HepG2 (cell line): ENCODE measurements around the gene CSMD2. TPM values are rescaled to one million over a fixed set of nuclear protein-coding genes. Genes with fewer than 3 reads are reported as not detected.

Experiments
- ATAC-seq: fragments of 200-7000 bp; cut with Tn5 transposase; 3 replicates; pipeline ENCODE4 v1.9.1; 2020; ENCODE audit warnings: mild to moderate bottlenecking, moderate library complexity
- BruUV-seq: library from RNA; stranded (reverse); fragments of 400-500 nt; replicated peaks from 2 replicates; lab custom pipeline; 2021; lab: Mats Ljungman, UMichigan
- CTCF ChIA-PET: fragments of 300-600 bp; formaldehyde crosslinking; extraction: SDS; loops from one replicate; lab custom pipeline; 2021; ENCODE audit warnings: low total read pairs, inconsistent platforms, low intra/inter-chr PET ratio; lab: Yijun Ruan, JAX
- POLR2A ChIA-PET: fragments of 350-600 bp; sonication (Branson Sonifier 250); formaldehyde crosslinking; loops from one replicate; lab custom pipeline; 2020; ENCODE audit warnings: antibody characterized with exemption, inconsistent platforms; lab: Yijun Ruan, JAX
- DNase-seq: peaks from one replicate; pipeline ENCODE4 v3.0.0-alpha.2; 2015; ENCODE audit warnings: low spot score
- FAIRE-seq: peaks from 3 replicates; lab custom pipeline; 2011; peaks lifted over from hg19 to GRCh38; lab: Jason Lieb, UNC
- H2AFZ ChIP-seq: one replicate; pipeline ENCODE4 v1.6.1; 2011; ENCODE audit warnings: low read length, inconsistent platforms
- H3K27ac ChIP-seq: fragments of 300-600 bp; 3 replicates; pipeline ENCODE4 v1.8.0; 2011; ENCODE audit warnings: mixed run types, mild to moderate bottlenecking, mixed read lengths, low read length, inconsistent platforms; ENCODE audit not compliant: insufficient read depth; ENCODE audit errors: extremely low read length
- H3K27me3 ChIP-seq, 2 experiments: fragments of 200-600 bp in 1 of 2; 2 replicates in 1 of 2; 3 replicates in 1 of 2; pipeline versions ENCODE4 v1.6.0 to v1.8.0; 2011; ENCODE audit warnings: low read length in 2 of 2, mild to moderate bottlenecking in 2 of 2, moderate library complexity in 2 of 2, inconsistent platforms in 1 of 2; ENCODE audit not compliant: insufficient read depth in 2 of 2, control insufficient read depth in 1 of 2
- H3K36me3 ChIP-seq, 2 experiments: fragments of 200-600 bp in 1 of 2; replicated peaks in 1 of 2; 2 replicates in 1 of 2; 3 replicates in 1 of 2; pipeline versions ENCODE4 v1.5.1 to v1.8.0; 2011; ENCODE audit warnings: low read length in 2 of 2, inconsistent platforms in 1 of 2; ENCODE audit not compliant: insufficient read depth in 2 of 2, control insufficient read depth in 1 of 2
- H3K4me1 ChIP-seq: 2 replicates; pipeline ENCODE4 v1.5.1; 2012; ENCODE audit warnings: low read length, inconsistent platforms; ENCODE audit not compliant: insufficient read depth
- H3K4me2 ChIP-seq: 2 replicates; pipeline ENCODE4 v1.6.0; 2011; ENCODE audit warnings: low read depth, low read length, inconsistent platforms
- H3K4me3 ChIP-seq, 3 experiments: fragments of 200-600 bp in 1 of 3; sonication (generic), shearing (Covaris generic) in 1 of 3; replicated peaks in 1 of 3; 2 replicates each; pipeline ENCODE4 v1.5.1; 2011 to 2016; ENCODE audit warnings: low read length in 3 of 3, inconsistent platforms in 2 of 3, low read depth in 2 of 3, mild to moderate bottlenecking in 2 of 3, control low read depth in 1 of 3, mixed read lengths in 1 of 3; ENCODE audit not compliant: insufficient read depth in 1 of 3
- H3K79me2 ChIP-seq: one replicate; pipeline ENCODE4 v1.6.1; 2011; ENCODE audit warnings: low read length, inconsistent platforms; ENCODE audit not compliant: insufficient read depth
- H3K9ac ChIP-seq: 2 replicates; pipeline ENCODE4 v1.6.0; 2011; ENCODE audit warnings: mild to moderate bottlenecking, low read depth, low read length, inconsistent platforms; ENCODE audit not compliant: insufficient read depth
- H3K9me3 ChIP-seq: 2 replicates; pipeline ENCODE4 v1.5.1; 2012; ENCODE audit warnings: mild to moderate bottlenecking, low read length
- H4K20me1 ChIP-seq: 2 replicates; pipeline ENCODE4 v1.6.0; 2011; ENCODE audit warnings: inconsistent platforms, mild to moderate bottlenecking, low read length, moderate library complexity; ENCODE audit not compliant: insufficient read depth
- CREB1 ChIP-seq, 2 experiments: fragments of 450-650 bp in 1 of 2; IDR thresholded peaks; 2 replicates each; pipeline ENCODE4 v1.6.1; 2016 to 2017; ENCODE audit warnings: control low read depth in 1 of 2, mild to moderate bottlenecking in 1 of 2, missing compliant biosample characterization in 1 of 2, missing genetic modification characterization in 1 of 2
- DNMT3B ChIP-seq: conservative IDR thresholded peaks from 2 replicates; pipeline ENCODE4 v1.6.1; 2016; ENCODE audit warnings: missing biosample characterization, control low read depth
- NFYB ChIP-seq: sonication (generic); formaldehyde crosslinking; IDR thresholded peaks from 2 replicates; pipeline ENCODE4 v1.4.0; 2020; ENCODE audit warnings: missing genetic modification reagents
- NONO ChIP-seq, 2 experiments: fragments of 450-650 bp in 1 of 2; sonication (generic) in 1 of 2; formaldehyde crosslinking in 1 of 2; IDR thresholded peaks in 1 of 2; conservative IDR thresholded peaks in 1 of 2; 2 replicates each; pipeline versions ENCODE4 v1.6.1 to v1.8.0; 2017 to 2022; ENCODE audit warnings: mild to moderate bottlenecking in 1 of 2, missing genetic modification reagents in 1 of 2, moderate library complexity in 1 of 2
- ZNF264 ChIP-seq: sonication (generic); formaldehyde crosslinking; IDR thresholded peaks from 2 replicates; pipeline ENCODE4 v1.4.0; 2020; ENCODE audit warnings: missing genetic modification reagents
- ZNF746 ChIP-seq: sonication (generic); formaldehyde crosslinking; IDR thresholded peaks from 2 replicates; pipeline ENCODE4 v1.8.0; 2022; ENCODE audit warnings: mild to moderate bottlenecking, missing genetic modification reagents
- WGBS: methylation state at CpG from one replicate; pipeline ENCODE4 v1.1.6; 2017; ENCODE audit warnings: low lambda C conversion rate; 5-methylcytosine and 5-hydroxymethylcytosine counted together
- in situ Hi-C: cut with HindIII; loops from 2 replicates; pipeline ENCODE4 v1.10.0; 2017; ENCODE audit warnings: low pct_unique_long_range_greater_than_20kb; ENCODE audit not compliant: extremely low pct_ligation_motif_present
- intact Hi-C: fragments of 100-400 bp; cut with micrococcal nuclease; formaldehyde crosslinking; loops from one replicate; pipeline ENCODE4 v1.10.0; 2022; ENCODE audit not compliant: unreplicated experiment
- polyA plus RNA-seq, 8 experiments: library from polyadenylated mRNA; depleted of rRNA in 3 of 8; stranded (reverse) in 7 of 8; unstranded in 1 of 8; fragments of >200 nt; fragmentation: Illumina TruSeq in 4 of 8; extraction: Trizol in 4 of 8; gene quantifications; 2 replicates each; pipeline versions ENCODE4 v1.2.1 to v1.2.3, GENCODE V29; 2011 to 2016; ENCODE audit warnings: low read depth in 4 of 8, missing spikeins in 1 of 8, mixed read lengths in 1 of 8; ENCODE audit not compliant: insufficient read depth in 1 of 8
- total RNA-seq, 5 experiments: library from RNA; depleted of rRNA; stranded (reverse); fragments of >200 nt; fragmentation: Illumina TruSeq; extraction: Trizol; gene quantifications; 2 replicates each; pipeline ENCODE4 v1.2.3, GENCODE V29; 2016; ENCODE audit warnings: low read depth in 1 of 5
- TF ChIP-seq, protein P1 (sequence below): sonication (generic); formaldehyde crosslinking; IDR thresholded peaks from 2 replicates; pipeline ENCODE4 v1.4.0; 2020; ENCODE audit warnings: mild to moderate bottlenecking, low read depth, missing genetic modification reagents
- TF ChIP-seq, protein P2 (sequence below): sonication (generic); formaldehyde crosslinking; IDR thresholded peaks from one replicate; pipeline ENCODE4 v1.5.1; 2020; ENCODE audit warnings: mild to moderate bottlenecking, missing genetic modification reagents; ENCODE audit errors: not compliant biosample characterization
- TF ChIP-seq, protein P3 (sequence below): sonication (generic); formaldehyde crosslinking; IDR thresholded peaks from 2 replicates; pipeline ENCODE4 v1.9.0; 2021; ENCODE audit warnings: missing genetic modification reagents, borderline replicate concordance

CSMD2 gene
- total and polyA plus RNA-seq, 2 of the 13 experiments (the other 11 are each of a cell fraction or from before 2014, with no cell fraction given), result not detected

DNA sequence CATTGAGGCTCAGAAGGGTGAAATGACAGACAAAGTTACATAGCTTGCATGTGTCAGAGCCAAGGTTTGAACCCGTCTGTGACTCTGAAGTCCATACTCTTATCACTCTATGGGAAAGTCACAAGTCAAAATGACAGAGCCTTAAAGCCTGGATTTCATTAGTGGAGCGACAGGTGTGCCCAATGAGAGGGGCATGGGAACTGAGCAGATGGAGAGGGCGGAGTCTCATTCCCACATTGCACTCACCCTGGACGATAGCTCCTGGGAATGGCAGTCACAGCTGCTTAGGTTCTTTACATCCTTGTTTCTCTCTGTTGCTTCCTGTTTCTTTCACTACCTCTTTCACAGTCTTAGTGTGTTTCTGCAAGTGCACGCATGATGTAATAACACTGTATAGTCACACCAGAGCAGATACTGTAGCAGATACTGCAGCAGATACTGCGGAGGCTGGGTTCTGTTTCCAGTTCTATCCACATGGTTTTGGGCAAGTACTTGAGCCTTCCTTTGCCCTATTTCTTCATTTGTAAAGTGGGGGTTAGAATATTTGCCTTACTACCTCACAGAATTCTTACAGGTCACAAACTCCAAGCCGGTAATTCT is 565.4 kb downstream of the CSMD2 start:
- ChIA-PET POLR2A (no interaction called here), CTCF (no interaction called here)
- in situ Hi-C loops, result no loop called here
- H3K4me2 ChIP-seq, result no peak overlapping the region
- no peaks in the 10 kb centered on the region for H4K20me1 ChIP-seq
- H3K4me3 ChIP-seq, result no peak overlapping the region
- peaks cover 2 to 8% of the 10 kb centered on the region in 2 experiments; a peak in 2 of 5 replicates for H3K27me3 ChIP-seq
- H3K4me1 ChIP-seq, result no peaks in the 10 kb centered on the region
- WGBS, result 20% methylated on average over 7 of the region's 7 CpGs
- intact Hi-C loops, result no loop called here
- BruUV-seq, result no TSS peak
- no peak overlapping the region for H3K27ac ChIP-seq
- no peak for DNase-seq
- no peaks in the 10 kb centered on the region for H3K36me3 ChIP-seq
- H3K9me3 ChIP-seq, result no peaks in the 10 kb centered on the region
- no peak for FAIRE-seq
- H2AFZ ChIP-seq, result no peak overlapping the region
- H3K9ac ChIP-seq, result no peak overlapping the region
- no peaks in the 10 kb centered on the region for H3K79me2 ChIP-seq
- ATAC-seq, result no peak
- TF ChIP-seq NONO (IDR thresholded peaks at IDR 0.05), result no peak
- TF ChIP-seq NONO (CRISPR knock-in tag; conservative IDR thresholded peaks at IDR 0.05), result no peak
- no peak for TF ChIP-seq ZNF746 (CRISPR knock-in tag)
- TF ChIP-seq ZNF264 (CRISPR knock-in tag), result no peak
- no peak for TF ChIP-seq CREB1 (IDR thresholded peaks at IDR 0.05)
- TF ChIP-seq CREB1 (CRISPR knock-in tag; IDR thresholded peaks at IDR 0.05), result no peak
- TF ChIP-seq, protein P1, sequence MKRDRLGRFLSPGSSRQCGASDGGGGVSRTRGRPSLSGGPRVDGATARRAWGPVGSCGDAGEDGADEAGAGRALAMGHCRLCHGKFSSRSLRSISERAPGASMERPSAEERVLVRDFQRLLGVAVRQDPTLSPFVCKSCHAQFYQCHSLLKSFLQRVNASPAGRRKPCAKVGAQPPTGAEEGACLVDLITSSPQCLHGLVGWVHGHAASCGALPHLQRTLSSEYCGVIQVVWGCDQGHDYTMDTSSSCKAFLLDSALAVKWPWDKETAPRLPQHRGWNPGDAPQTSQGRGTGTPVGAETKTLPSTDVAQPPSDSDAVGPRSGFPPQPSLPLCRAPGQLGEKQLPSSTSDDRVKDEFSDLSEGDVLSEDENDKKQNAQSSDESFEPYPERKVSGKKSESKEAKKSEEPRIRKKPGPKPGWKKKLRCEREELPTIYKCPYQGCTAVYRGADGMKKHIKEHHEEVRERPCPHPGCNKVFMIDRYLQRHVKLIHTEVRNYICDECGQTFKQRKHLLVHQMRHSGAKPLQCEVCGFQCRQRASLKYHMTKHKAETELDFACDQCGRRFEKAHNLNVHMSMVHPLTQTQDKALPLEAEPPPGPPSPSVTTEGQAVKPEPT (CRISPR knock-in tag), result no peak
- no peak for TF ChIP-seq NFYB (CRISPR knock-in tag)
- TF ChIP-seq, protein P2, sequence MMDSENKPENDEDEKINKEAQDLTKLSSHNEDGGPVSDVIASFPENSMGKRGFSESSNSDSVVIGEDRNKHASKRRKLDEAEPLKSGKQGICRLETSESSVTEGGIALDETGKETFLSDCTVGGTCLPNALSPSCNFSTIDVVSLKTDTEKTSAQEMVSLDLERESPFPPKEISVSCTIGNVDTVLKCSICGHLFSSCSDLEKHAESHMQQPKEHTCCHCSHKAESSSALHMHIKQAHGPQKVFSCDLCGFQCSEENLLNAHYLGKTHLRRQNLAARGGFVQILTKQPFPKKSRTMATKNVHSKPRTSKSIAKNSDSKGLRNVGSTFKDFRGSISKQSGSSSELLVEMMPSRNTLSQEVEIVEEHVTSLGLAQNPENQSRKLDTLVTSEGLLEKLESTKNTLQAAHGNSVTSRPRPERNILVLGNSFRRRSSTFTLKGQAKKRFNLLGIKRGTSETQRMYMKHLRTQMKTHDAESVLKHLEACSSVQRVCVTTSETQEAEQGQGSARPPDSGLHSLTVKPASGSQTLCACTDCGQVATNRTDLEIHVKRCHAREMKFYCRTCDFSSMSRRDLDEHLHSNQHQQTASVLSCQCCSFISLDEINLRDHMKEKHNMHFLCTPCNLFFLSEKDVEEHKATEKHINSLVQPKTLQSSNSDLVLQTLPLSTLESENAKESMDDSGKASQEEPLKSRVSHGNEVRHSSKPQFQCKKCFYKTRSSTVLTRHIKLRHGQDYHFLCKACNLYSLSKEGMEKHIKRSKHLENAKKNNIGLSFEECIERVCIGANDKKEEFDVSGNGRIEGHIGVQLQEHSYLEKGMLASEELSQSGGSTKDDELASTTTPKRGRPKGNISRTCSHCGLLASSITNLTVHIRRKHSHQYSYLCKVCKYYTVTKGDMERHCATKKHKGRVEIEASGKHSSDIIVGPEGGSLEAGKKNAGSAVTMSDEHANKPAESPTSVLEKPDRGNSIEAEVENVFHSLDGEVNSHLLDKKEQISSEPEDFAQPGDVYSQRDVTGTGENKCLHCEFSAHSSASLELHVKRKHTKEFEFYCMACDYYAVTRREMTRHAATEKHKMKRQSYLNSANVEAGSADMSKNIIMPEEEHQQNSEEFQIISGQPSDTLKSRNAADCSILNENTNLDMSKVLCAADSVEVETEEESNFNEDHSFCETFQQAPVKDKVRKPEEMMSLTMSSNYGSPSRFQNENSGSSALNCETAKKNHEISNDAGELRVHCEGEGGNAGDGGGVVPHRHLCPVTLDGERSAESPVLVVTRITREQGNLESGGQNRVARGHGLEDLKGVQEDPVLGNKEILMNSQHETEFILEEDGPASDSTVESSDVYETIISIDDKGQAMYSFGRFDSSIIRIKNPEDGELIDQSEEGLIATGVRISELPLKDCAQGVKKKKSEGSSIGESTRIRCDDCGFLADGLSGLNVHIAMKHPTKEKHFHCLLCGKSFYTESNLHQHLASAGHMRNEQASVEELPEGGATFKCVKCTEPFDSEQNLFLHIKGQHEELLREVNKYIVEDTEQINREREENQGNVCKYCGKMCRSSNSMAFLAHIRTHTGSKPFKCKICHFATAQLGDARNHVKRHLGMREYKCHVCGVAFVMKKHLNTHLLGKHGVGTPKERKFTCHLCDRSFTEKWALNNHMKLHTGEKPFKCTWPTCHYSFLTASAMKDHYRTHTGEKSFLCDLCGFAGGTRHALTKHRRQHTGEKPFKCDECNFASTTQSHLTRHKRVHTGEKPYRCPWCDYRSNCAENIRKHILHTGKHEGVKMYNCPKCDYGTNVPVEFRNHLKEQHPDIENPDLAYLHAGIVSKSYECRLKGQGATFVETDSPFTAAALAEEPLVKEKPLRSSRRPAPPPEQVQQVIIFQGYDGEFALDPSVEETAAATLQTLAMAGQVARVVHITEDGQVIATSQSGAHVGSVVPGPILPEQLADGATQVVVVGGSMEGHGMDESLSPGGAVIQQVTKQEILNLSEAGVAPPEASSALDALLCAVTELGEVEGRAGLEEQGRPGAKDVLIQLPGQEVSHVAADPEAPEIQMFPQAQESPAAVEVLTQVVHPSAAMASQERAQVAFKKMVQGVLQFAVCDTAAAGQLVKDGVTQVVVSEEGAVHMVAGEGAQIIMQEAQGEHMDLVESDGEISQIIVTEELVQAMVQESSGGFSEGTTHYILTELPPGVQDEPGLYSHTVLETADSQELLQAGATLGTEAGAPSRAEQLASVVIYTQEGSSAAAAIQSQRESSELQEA, result no peak
- TF ChIP-seq, protein P3, sequence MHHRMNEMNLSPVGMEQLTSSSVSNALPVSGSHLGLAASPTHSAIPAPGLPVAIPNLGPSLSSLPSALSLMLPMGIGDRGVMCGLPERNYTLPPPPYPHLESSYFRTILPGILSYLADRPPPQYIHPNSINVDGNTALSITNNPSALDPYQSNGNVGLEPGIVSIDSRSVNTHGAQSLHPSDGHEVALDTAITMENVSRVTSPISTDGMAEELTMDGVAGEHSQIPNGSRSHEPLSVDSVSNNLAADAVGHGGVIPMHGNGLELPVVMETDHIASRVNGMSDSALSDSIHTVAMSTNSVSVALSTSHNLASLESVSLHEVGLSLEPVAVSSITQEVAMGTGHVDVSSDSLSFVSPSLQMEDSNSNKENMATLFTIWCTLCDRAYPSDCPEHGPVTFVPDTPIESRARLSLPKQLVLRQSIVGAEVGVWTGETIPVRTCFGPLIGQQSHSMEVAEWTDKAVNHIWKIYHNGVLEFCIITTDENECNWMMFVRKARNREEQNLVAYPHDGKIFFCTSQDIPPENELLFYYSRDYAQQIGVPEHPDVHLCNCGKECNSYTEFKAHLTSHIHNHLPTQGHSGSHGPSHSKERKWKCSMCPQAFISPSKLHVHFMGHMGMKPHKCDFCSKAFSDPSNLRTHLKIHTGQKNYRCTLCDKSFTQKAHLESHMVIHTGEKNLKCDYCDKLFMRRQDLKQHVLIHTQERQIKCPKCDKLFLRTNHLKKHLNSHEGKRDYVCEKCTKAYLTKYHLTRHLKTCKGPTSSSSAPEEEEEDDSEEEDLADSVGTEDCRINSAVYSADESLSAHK (CRISPR knock-in tag), result no peak
- no peak for TF ChIP-seq DNMT3B
